Liver (tissue), 9 donors: ENCODE measurements around the gene DLST. TPM values are rescaled to one million over a fixed set of nuclear protein-coding genes. Genes with fewer than 3 reads are reported as not detected.
A peak's percentile ranks its signal among the peaks of the same experiment; 100 is the strongest.

Experiments
- DNase-seq: peaks from one replicate; pipeline ENCODE4 v3.0.0-alpha.2; 2017; ENCODE audit warnings: low spot score
- H3K27ac ChIP-seq, 2 donors: one replicate each; pipeline ENCODE4 v1.7.0; 2013; ENCODE audit warnings: inconsistent platforms in 2 of 2, low read length in 2 of 2, control low read depth in 1 of 2, low read depth in 1 of 2, mild to moderate bottlenecking in 1 of 2
- H3K27me3 ChIP-seq, 4 donors: one replicate each; pipeline versions ENCODE4 v1.6.1 to v1.7.0; 2013; ENCODE audit warnings: low read length in 3 of 4, inconsistent platforms in 1 of 4, mild to moderate bottlenecking in 1 of 4, moderate library complexity in 1 of 4; ENCODE audit not compliant: control insufficient read depth in 4 of 4, insufficient read depth in 4 of 4
- H3K36me3 ChIP-seq, 4 donors: one replicate each; pipeline versions ENCODE4 v1.6.1 to v1.7.0; 2013; ENCODE audit warnings: low read length in 3 of 4, mild to moderate bottlenecking in 3 of 4, low read depth in 1 of 4, moderate library complexity in 1 of 4; ENCODE audit not compliant: control insufficient read depth in 4 of 4, insufficient read depth in 3 of 4
- H3K4me1 ChIP-seq, 4 donors: one replicate each; pipeline versions ENCODE4 v1.6.1 to v1.7.0; 2013; ENCODE audit warnings: low read length in 3 of 4, mild to moderate bottlenecking in 3 of 4, moderate library complexity in 1 of 4; ENCODE audit not compliant: control insufficient read depth in 4 of 4, insufficient read depth in 4 of 4
- H3K4me3 ChIP-seq, 3 donors: one replicate each; pipeline versions ENCODE4 v1.6.1 to v1.7.0; 2013; ENCODE audit warnings: low read length in 3 of 3, control low read depth in 1 of 3, low read depth in 1 of 3, mild to moderate bottlenecking in 1 of 3
- H3K9ac ChIP-seq, 2 donors: one replicate each; pipeline ENCODE4 v1.7.0; 2013; ENCODE audit warnings: low read length in 2 of 2, mild to moderate bottlenecking in 2 of 2, moderate library complexity in 2 of 2, control low read depth in 1 of 2, low read depth in 1 of 2
- H3K9me3 ChIP-seq, 4 donors: one replicate each; pipeline versions ENCODE4 v1.6.1 to v1.7.0; 2013; ENCODE audit warnings: low read length in 3 of 4; ENCODE audit not compliant: control insufficient read depth in 4 of 4
- EGR1 ChIP-seq, 2 donors: IDR thresholded peaks; 2 replicates each; pipeline ENCODE4 v1.6.1; 2016 to 2018; ENCODE audit warnings: antibody characterized with exemption in 2 of 2, low read depth in 2 of 2
- FOXA1 ChIP-seq: IDR thresholded peaks from 2 replicates; pipeline ENCODE4 v1.6.1; 2016; ENCODE audit warnings: antibody characterized with exemption
- FOXA2 ChIP-seq: IDR thresholded peaks from 2 replicates; pipeline ENCODE4 v1.6.1; 2016; ENCODE audit warnings: antibody characterized with exemption
- GABPA ChIP-seq, 2 donors: IDR thresholded peaks in 1 of 2; conservative IDR thresholded peaks in 1 of 2; 2 replicates each; pipeline ENCODE4 v1.6.1; 2016; ENCODE audit warnings: antibody characterized with exemption in 2 of 2, mild to moderate bottlenecking in 1 of 2, moderate library complexity in 1 of 2
- HNF4G ChIP-seq: IDR thresholded peaks from 2 replicates; pipeline ENCODE4 v1.6.1; 2016; ENCODE audit warnings: antibody characterized with exemption
- JUND ChIP-seq, 2 donors: IDR thresholded peaks; 2 replicates each; pipeline ENCODE4 v1.6.1; 2016; ENCODE audit warnings: antibody characterized with exemption in 2 of 2
- NR2F2 ChIP-seq: IDR thresholded peaks from 2 replicates; pipeline ENCODE4 v1.6.1; 2016; ENCODE audit warnings: antibody characterized with exemption
- RAD21 ChIP-seq, 2 donors: IDR thresholded peaks; 2 replicates each; pipeline ENCODE4 v1.6.1; 2016; ENCODE audit warnings: antibody characterized with exemption in 2 of 2, mild to moderate bottlenecking in 2 of 2
- RXRA ChIP-seq, 2 donors: IDR thresholded peaks; 2 replicates each; pipeline ENCODE4 v1.6.1; 2017 to 2018; ENCODE audit warnings: antibody characterized with exemption in 2 of 2, mild to moderate bottlenecking in 1 of 2
- SP1 ChIP-seq: IDR thresholded peaks from 2 replicates; pipeline ENCODE4 v1.6.1; 2018; ENCODE audit warnings: antibody characterized with exemption, mild to moderate bottlenecking
- TAF1 ChIP-seq: conservative IDR thresholded peaks from 2 replicates; pipeline ENCODE4 v1.6.1; 2016; ENCODE audit warnings: antibody characterized with exemption, mild to moderate bottlenecking
- YY1 ChIP-seq: IDR thresholded peaks from 2 replicates; pipeline ENCODE4 v1.6.1; 2016; ENCODE audit warnings: antibody characterized with exemption, mild to moderate bottlenecking
- WGBS: extraction: QIAGEN DNeasy Blood & Tissue Kit; methylation state at CpG from one replicate; pipeline ENCODE4 v1.1.7; 2013; 5-methylcytosine and 5-hydroxymethylcytosine counted together
- polyA plus RNA-seq, 2 donors: library from polyadenylated mRNA; stranded (reverse) in 1 of 2; unstranded in 1 of 2; fragments of 200-250 nt in 1 of 2; fragments of >200 nt in 1 of 2; fragmentation: Nextera tagmentation in 1 of 2; extraction: Ambion mirVana in 1 of 2; gene quantifications; one replicate each; pipeline versions ENCODE4 v1.2.1 to v1.2.3, GENCODE V29; 2013 to 2015
- total RNA-seq, 2 donors: library from RNA; depleted of rRNA; stranded (reverse); fragments of >200 nt; gene quantifications; one replicate each; pipeline ENCODE4 v1.2.3, GENCODE V29; 2014
- TF ChIP-seq, protein P1 (sequence below): IDR thresholded peaks from 2 replicates; pipeline ENCODE4 v1.6.1; 2016; ENCODE audit warnings: antibody characterized with exemption
- TF ChIP-seq, protein P2 (sequence below): IDR thresholded peaks from 2 replicates; pipeline ENCODE4 v1.6.1; 2016; ENCODE audit warnings: antibody characterized with exemption, mild to moderate bottlenecking
- TF ChIP-seq, protein P3 (sequence below): IDR thresholded peaks from 2 replicates; pipeline ENCODE4 v1.6.1; 2016; ENCODE audit warnings: antibody characterized with exemption
- donor health status: healthy.
- donor health status: healthy.
- donor health status: healthy.
- donor health status: healthy.
- donor health status: healthy.

Gene DLST
- total and polyA plus RNA-seq, 4 donors, result 10.7 to 69.3 (median 49.5) TPM

DNA sequence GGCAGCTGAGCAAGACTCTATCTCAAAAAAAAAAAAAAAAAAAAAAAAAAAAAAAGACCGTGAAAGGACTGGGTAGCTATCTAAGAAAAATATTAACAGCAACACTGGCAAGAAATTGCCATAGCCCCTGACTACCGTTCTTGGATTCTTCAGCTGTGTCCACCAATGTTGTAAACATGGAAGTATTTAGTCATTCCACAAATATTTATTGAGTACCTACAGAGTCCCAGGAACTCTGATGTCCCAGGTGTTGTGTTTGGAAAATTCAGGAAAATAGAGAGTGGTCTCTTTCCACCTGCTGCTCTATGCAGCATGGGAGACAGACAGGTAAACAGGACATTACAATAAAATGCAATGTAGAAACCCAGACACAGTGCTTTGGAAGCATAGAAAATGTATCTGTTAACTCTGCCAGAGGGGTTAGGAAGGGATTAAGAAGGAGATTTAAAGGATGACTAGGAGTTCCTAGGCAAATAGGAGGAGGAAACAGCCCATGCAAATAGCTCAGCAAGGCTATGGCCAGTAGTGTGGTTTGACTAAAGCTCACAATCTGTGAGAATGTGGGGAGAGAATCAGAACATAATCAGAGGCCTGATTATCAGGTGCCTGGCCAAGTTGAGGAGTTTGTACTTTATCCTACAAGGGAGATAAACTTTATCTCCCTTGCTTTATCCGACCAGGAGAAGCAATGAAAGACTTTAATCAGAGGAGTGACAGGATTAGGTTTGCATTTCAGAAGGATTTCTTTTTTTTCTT lies 2.1 kb upstream of the DLST start:
- WGBS, result 39% methylated on average over 3 of the region's 3 CpGs
- TF ChIP-seq, protein P1, sequence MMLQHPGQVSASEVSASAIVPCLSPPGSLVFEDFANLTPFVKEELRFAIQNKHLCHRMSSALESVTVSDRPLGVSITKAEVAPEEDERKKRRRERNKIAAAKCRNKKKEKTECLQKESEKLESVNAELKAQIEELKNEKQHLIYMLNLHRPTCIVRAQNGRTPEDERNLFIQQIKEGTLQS, result no peak
- no peak for TF ChIP-seq FOXA1
- no peak for TF ChIP-seq NR2F2
- no peak for TF ChIP-seq HNF4G
- no peak for TF ChIP-seq JUND (IDR thresholded peaks at IDR 0.05)
- no peak for TF ChIP-seq GABPA (IDR thresholded peaks at IDR 0.05 in 1 of 2, conservative IDR thresholded peaks at IDR 0.05 in 1 of 2)
- no peak for TF ChIP-seq YY1
- no peak for TF ChIP-seq TAF1
- H3K27ac ChIP-seq, result no peak overlapping the region
- H3K4me3 ChIP-seq, result no peak overlapping the region
- H3K9me3 ChIP-seq, result no peaks in the 10 kb centered on the region
- no peak for DNase-seq
- no peaks in the 10 kb centered on the region for H3K36me3 ChIP-seq
- no peak overlapping the region for H3K9ac ChIP-seq
- no peaks in the 10 kb centered on the region for H3K27me3 ChIP-seq
- H3K4me1 ChIP-seq, result peaks cover 12 to 28% (median 19%) of the 10 kb centered on the region in 4 donors

DNA sequence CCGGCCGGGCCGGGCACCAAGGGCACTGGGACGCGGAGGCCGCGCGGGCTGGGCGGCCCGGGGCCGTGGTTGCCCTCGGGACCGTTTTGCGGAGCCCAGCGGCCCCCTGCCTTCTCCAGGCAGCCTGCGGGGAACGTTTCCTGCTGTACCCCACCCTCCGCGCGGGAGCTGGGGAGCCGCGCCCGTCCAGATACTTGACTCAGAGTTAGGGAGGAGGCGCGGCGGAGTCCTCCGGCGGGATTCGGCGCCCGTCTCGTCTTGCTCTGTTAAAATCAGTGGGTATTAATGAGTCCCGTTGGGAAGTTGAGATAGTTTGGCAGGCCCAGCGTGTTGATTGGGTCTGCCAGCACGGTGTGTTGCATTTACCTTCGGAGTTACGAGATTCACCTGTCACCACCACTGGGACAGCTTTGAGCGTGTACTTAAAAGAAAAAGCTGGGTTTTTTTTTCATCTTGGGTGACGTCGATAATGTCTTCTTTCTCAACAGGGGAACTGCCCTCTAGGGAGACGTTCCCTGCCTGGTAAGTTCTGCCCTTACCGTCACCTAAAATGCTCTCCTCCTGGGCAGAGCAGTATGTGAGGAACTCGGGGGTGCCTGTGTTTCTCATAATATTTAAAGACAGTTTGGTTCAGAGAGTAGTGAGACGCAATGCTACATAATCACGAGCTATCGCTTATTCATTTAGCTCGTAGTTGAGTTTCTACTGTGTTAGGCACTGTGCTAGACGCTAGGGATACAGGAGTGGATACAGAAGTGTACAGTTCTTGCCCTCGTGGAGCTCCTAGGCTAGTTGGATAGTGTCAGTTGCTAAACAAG lies 596 bp downstream of the DLST start:
- Histone ChIP-seq H3K27ac (peak overlapping the region; percentile 67 to 85), H3K4me1 (peaks cover 16 to 29% (median 23%) of the 10 kb centered on the region in 4 donors)
- peak; percentile 69 for DNase-seq

More for the DNA sequence above, 596 bp downstream of the DLST start:
- Histone ChIP-seq H3K9ac (peak overlapping the region; percentile 93 to 98), H3K4me3 (peak overlapping the region; percentile 84 to 95 (median 91)), H3K27me3 (no peaks in the 10 kb centered on the region), H3K36me3 (peaks cover 0 to 6% (median 3%) of the 10 kb centered on the region in 4 donors), H3K9me3 (no peaks in the 10 kb centered on the region)
- TF ChIP-seq FOXA1, result no peak
- TF ChIP-seq, protein P1, result no peak
- TF ChIP-seq YY1, result no peak
- no peak for TF ChIP-seq TAF1
- no peak for TF ChIP-seq HNF4G
- TF ChIP-seq, protein P2, sequence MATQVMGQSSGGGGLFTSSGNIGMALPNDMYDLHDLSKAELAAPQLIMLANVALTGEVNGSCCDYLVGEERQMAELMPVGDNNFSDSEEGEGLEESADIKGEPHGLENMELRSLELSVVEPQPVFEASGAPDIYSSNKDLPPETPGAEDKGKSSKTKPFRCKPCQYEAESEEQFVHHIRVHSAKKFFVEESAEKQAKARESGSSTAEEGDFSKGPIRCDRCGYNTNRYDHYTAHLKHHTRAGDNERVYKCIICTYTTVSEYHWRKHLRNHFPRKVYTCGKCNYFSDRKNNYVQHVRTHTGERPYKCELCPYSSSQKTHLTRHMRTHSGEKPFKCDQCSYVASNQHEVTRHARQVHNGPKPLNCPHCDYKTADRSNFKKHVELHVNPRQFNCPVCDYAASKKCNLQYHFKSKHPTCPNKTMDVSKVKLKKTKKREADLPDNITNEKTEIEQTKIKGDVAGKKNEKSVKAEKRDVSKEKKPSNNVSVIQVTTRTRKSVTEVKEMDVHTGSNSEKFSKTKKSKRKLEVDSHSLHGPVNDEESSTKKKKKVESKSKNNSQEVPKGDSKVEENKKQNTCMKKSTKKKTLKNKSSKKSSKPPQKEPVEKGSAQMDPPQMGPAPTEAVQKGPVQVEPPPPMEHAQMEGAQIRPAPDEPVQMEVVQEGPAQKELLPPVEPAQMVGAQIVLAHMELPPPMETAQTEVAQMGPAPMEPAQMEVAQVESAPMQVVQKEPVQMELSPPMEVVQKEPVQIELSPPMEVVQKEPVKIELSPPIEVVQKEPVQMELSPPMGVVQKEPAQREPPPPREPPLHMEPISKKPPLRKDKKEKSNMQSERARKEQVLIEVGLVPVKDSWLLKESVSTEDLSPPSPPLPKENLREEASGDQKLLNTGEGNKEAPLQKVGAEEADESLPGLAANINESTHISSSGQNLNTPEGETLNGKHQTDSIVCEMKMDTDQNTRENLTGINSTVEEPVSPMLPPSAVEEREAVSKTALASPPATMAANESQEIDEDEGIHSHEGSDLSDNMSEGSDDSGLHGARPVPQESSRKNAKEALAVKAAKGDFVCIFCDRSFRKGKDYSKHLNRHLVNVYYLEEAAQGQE, result no peak
- TF ChIP-seq FOXA2, result no peak
- no peak for TF ChIP-seq SP1
- TF ChIP-seq RXRA (IDR thresholded peaks at IDR 0.05), result no peak
- no peak for TF ChIP-seq GABPA (IDR thresholded peaks at IDR 0.05 in 1 of 2, conservative IDR thresholded peaks at IDR 0.05 in 1 of 2)
- TF ChIP-seq, protein P3, sequence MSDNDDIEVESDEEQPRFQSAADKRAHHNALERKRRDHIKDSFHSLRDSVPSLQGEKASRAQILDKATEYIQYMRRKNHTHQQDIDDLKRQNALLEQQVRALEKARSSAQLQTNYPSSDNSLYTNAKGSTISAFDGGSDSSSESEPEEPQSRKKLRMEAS, result no peak
- no peak for TF ChIP-seq RAD21 (IDR thresholded peaks at IDR 0.05)
- TF ChIP-seq JUND (IDR thresholded peaks at IDR 0.05), result no peak
- TF ChIP-seq EGR1 (IDR thresholded peaks at IDR 0.05; ENCODE audit: low read depth in 2 of 2), result no peak
- under 1% methylated on average over 49 of the region's 49 CpGs for WGBS
